Measurements from ENCODE around the gene EML5. TPM values are rescaled to one million over a fixed set of nuclear protein-coding genes. Genes with fewer than 3 reads are reported as not detected.

Gene EML5
- total and polyA plus RNA-seq, 7 donors: under 0.01 to 6.1 (median 2.5) TPM

- Histone ChIP-seq H3K9me3 (no peaks in the 10 kb centered on the region), H3K36me3 (no peaks in the 10 kb centered on the region), H3K27me3 (no peaks in the 10 kb centered on the region), H3K4me3 (no peak overlapping the region), H3K4me1 (no peaks in the 10 kb centered on the region), H3K27ac (no peak overlapping the region)
- WGBS, 2 donors: 81 to 87% methylated on average over 6 of the region's 6 CpGs
- no peak for DNase-seq
- TF ChIP-seq EP300 (IDR thresholded peaks at IDR 0.05): no peak
- TF ChIP-seq POLR2AphosphoS5 (IDR thresholded peaks at IDR 0.05): no peak
- TF ChIP-seq POLR2A (IDR thresholded peaks at IDR 0.05): no peak
- no peak for TF ChIP-seq CTCF (IDR thresholded peaks at IDR 0.05)
- intact Hi-C loops (cut with DNase I): no loop called here
Observed at GRCh38 chr14:88630565-88630964, 162.2 kb downstream of the EML5 start.

- Histone ChIP-seq H3K27me3 (no peaks in the 10 kb centered on the region), H3K4me1 (no peaks in the 10 kb centered on the region), H3K9me3 (no peaks in the 10 kb centered on the region), H3K4me3 (no peak overlapping the region), H3K27ac (no peak overlapping the region), H3K36me3 (peaks cover 0 to under 1% (median 0%) of the 10 kb centered on the region in 4 donors)
- no peak for TF ChIP-seq POLR2AphosphoS5 (IDR thresholded peaks at IDR 0.05)
- intact Hi-C loops (cut with DNase I): no loop called here
- DNase-seq: no peak
Observed at GRCh38 chr14:88628462-88628861, 164.3 kb downstream of the EML5 start.

DNA sequence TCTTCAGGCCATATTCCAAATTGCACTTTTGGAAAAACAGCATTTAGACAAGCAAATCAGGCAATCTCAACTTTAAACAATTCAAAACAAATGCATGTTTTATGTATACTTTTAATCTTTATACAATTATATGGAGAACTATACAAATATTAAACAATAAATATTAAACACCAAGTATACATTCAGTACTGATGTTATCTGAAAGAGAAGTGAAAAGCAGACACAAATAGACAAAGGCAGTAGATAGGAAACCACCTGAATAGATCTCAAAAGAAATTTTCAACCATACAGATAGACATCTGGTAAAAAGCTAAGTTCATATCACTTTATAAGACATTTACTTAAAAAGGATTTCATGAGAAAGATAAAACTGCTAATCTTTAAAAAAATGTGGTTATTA, 164.7 kb downstream of the EML5 start:
- Histone ChIP-seq H3K4me1 (no peaks in the 10 kb centered on the region), H3K27ac (no peak overlapping the region), H3K4me3 (no peak overlapping the region), H3K27me3 (no peaks in the 10 kb centered on the region), H3K9me3 (no peaks in the 10 kb centered on the region), H3K36me3 (peaks cover 0 to 5% (median 0%) of the 10 kb centered on the region in 4 donors)
- no peak for TF ChIP-seq CTCF (IDR thresholded peaks at IDR 0.05)
- TF ChIP-seq POLR2A (IDR thresholded peaks at IDR 0.05): no peak
- TF ChIP-seq POLR2AphosphoS5 (IDR thresholded peaks at IDR 0.05): no peak
- no peak for TF ChIP-seq EP300 (IDR thresholded peaks at IDR 0.05)
- DNase-seq: no peak
- intact Hi-C loops (cut with DNase I): no loop called here

DNA sequence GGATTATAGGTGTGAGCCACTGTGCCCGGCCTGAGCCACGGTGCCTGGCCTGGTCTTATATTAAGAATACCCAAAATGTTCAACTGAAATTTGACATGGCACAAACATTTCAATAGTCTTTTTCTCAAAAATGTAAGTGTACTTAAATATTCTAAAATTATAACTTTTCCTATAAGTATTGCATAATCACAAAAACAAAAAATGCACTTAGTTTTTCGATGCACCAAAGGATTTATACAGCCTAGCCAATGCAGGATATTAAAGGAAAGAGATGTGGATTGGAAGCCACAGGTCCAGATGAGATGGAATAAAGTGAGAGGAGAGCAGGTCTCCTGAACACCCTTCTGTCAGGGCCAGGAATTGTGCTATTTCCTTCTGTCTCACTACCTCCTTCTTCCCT, 167.1 kb downstream of the EML5 start:
- H3K4me1 ChIP-seq: no peaks in the 10 kb centered on the region
- no peak overlapping the region for H3K4me3 ChIP-seq
- peaks cover 0 to 6% (median 0%) of the 10 kb centered on the region in 4 donors for H3K36me3 ChIP-seq
- no peaks in the 10 kb centered on the region for H3K9me3 ChIP-seq
- 94 to 98% methylated on average over 3 of the region's 3 CpGs for WGBS, 2 donors
- TF ChIP-seq CTCF (IDR thresholded peaks at IDR 0.05) (no peak), POLR2A (IDR thresholded peaks at IDR 0.05) (no peak), EP300 (IDR thresholded peaks at IDR 0.05) (no peak), POLR2AphosphoS5 (IDR thresholded peaks at IDR 0.05) (no peak)
- intact Hi-C loops (cut with DNase I): no loop called here
- no peak overlapping the region for H3K27ac ChIP-seq
- H3K27me3 ChIP-seq: no peaks in the 10 kb centered on the region
- no peak for DNase-seq

- TF ChIP-seq POLR2A (IDR thresholded peaks at IDR 0.05) (no peak), POLR2AphosphoS5 (IDR thresholded peaks at IDR 0.05) (no peak), EP300 (IDR thresholded peaks at IDR 0.05) (no peak), CTCF (IDR thresholded peaks at IDR 0.05) (no peak)
- Histone ChIP-seq H3K4me1 (no peaks in the 10 kb centered on the region), H3K27ac (no peak overlapping the region), H3K36me3 (peaks cover 0 to 18% (median 3%) of the 10 kb centered on the region in 4 donors), H3K4me3 (no peak overlapping the region), H3K27me3 (no peaks in the 10 kb centered on the region), H3K9me3 (no peaks in the 10 kb centered on the region)
- DNase-seq: no peak
- intact Hi-C loops (cut with DNase I): no loop called here
- 78 to 81% methylated on average over 2 of the region's 2 CpGs for WGBS, 2 donors
Observed at GRCh38 chr14:88621100-88621499, 171.7 kb downstream of the EML5 start.

Measured in sigmoid colon (tissue), 7 donors.